Activated naive CD4-positive, alpha-beta T cell treated with anti-CD3 and anti-CD28 coated beads, Interleukin-2, amount 10 ng/mL, durations not matched to agents 7 days and 5 days (primary cell): ENCODE results near the gene KCNMB2.

ENCODE experiments used
- CTCF ChIA-PET: fragments of 350-600 bp; sonication (Branson Sonifier 250); formaldehyde crosslinking; loops from one replicate; lab custom pipeline; 2021; ENCODE audit warnings: antibody characterized with exemption; lab: Charles Lee
- DNase-seq: peaks from one replicate; pipeline ENCODE4 v3.0.0-alpha.2; 2020
- H3K27ac Mint-ChIP-seq: one replicate; pipeline ENCODE4 v1.8.0; 2021; ENCODE audit warnings: mild to moderate bottlenecking, moderate library complexity, mixed read lengths
- H3K27me3 Mint-ChIP-seq: one replicate; pipeline ENCODE4 v1.8.0; 2021; ENCODE audit warnings: mild to moderate bottlenecking, mixed read lengths
- H3K36me3 Mint-ChIP-seq: one replicate; pipeline ENCODE4 v1.8.0; 2021; ENCODE audit warnings: mixed read lengths
- H3K4me1 Mint-ChIP-seq: one replicate; pipeline ENCODE4 v1.8.0; 2021; ENCODE audit warnings: mixed read lengths
- H3K4me3 Mint-ChIP-seq: one replicate; pipeline ENCODE4 v1.8.0; 2021; ENCODE audit warnings: mild to moderate bottlenecking, moderate library complexity, mixed read lengths
- H3K9me3 Mint-ChIP-seq: one replicate; pipeline ENCODE4 v1.8.0; 2021; ENCODE audit warnings: mixed read lengths

Gene KCNMB2

DNA sequence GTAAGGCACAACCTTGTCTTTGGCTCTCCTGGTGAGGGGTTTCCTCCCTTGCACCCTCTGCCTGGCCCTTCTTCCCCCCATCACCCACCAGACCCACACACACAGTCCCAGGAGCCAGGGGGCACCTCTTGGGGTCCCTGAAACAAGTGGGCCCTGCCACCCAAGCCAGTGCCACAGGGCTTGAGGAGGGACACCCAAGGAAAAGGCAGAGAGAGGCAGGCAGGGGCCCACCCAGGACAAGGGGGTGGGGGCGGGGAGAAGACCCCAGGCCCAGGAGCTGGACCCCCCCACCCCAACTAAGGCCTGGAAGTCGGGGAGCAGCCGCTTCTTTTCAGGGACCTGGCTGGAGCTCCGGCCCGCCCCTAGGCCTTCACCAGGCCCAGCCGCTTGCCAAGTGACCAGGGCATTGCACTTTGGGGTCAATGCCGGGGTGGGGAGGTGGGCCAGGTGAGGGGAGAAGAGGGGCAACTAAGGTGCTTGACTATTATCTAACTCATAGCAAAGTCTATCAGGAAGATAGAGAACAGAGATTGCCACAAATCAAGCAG, 88.9 kb downstream of the KCNMB2 start:
- H3K27ac Mint-ChIP-seq: no peak overlapping the region
- H3K4me1 Mint-ChIP-seq: no peaks in the 10 kb centered on the region
- no peaks in the 10 kb centered on the region for H3K27me3 Mint-ChIP-seq
- DNase-seq: no peak
- no peak overlapping the region for H3K4me3 Mint-ChIP-seq
- CTCF ChIA-PET: no interaction called here
- H3K9me3 Mint-ChIP-seq: no peaks in the 10 kb centered on the region
- no peaks in the 10 kb centered on the region for H3K36me3 Mint-ChIP-seq

DNA sequence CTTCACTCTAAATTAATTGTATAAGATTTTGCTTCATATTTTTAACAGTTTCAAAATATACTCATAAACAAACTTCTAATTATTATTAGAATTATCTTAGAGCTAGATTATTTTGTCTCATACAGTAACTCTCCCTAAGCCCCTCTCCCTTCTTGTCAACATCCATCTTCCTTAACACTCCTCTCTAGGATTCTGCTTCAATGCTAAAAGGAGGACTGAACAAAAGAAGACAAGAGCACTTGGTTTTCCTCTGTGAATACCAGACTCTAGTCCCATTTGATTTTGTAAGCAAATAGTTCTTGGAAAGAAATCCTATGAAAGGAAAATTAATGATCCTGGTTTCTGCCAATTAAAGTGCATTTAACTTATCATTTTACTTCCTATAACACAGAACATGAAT, 91.8 kb downstream of the KCNMB2 start:
- CTCF ChIA-PET: no interaction called here
- Mint-ChIP-seq H3K4me3 (no peak overlapping the region), H3K27ac (no peak overlapping the region), H3K27me3 (no peaks in the 10 kb centered on the region), H3K4me1 (no peaks in the 10 kb centered on the region), H3K36me3 (no peaks in the 10 kb centered on the region), H3K9me3 (no peaks in the 10 kb centered on the region)
- no peak for DNase-seq

GRCh38 chr3:178629430-178630178, 93.4 kb downstream of the KCNMB2 start:
- DNase-seq: no peak
- CTCF ChIA-PET: no interaction called here
- Mint-ChIP-seq H3K36me3 (no peaks in the 10 kb centered on the region), H3K27me3 (no peaks in the 10 kb centered on the region), H3K4me3 (no peak overlapping the region), H3K27ac (no peak overlapping the region), H3K9me3 (no peaks in the 10 kb centered on the region), H3K4me1 (no peaks in the 10 kb centered on the region)

GRCh38 chr3:178631950-178632349, 95.7 kb downstream of the KCNMB2 start:
- CTCF ChIA-PET: no interaction called here
- no peaks in the 10 kb centered on the region for H3K27me3 Mint-ChIP-seq

DNA sequence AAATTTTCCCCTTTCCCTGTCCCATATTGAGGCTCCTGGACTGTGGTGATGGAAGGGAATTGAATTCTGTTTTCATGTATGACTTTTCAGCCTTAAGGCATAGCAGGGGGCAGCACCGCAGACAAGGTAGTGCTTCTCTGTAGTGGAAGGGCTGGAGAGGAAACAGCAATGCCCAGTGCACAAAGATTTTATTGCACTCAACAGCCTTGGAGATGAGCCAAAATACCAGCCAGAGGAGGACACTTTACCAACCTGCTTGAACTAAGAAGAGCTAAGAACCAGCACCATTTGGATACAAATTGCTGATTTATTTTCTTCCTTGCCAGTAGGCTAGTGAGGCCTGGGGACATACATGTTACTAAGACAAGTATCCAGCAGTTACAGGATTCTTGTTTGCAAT, 98.7 kb downstream of the KCNMB2 start:
- H3K4me3 Mint-ChIP-seq: no peak overlapping the region
- no peaks in the 10 kb centered on the region for H3K27me3 Mint-ChIP-seq
- H3K9me3 Mint-ChIP-seq: no peaks in the 10 kb centered on the region
- H3K36me3 Mint-ChIP-seq: no peaks in the 10 kb centered on the region
- no peak for DNase-seq
- CTCF ChIA-PET: no interaction called here
- H3K27ac Mint-ChIP-seq: no peak overlapping the region
- H3K4me1 Mint-ChIP-seq: no peaks in the 10 kb centered on the region

More at GRCh38 chr3:178631950-178632349, 95.7 kb downstream of the KCNMB2 start:
- Mint-ChIP-seq H3K4me3 (no peak overlapping the region), H3K27ac (no peak overlapping the region), H3K4me1 (no peaks in the 10 kb centered on the region), H3K9me3 (no peaks in the 10 kb centered on the region), H3K36me3 (no peaks in the 10 kb centered on the region)
- DNase-seq: no peak

GRCh38 chr3:178637802-178638201, 101.6 kb downstream of the KCNMB2 start:
- Mint-ChIP-seq H3K4me3 (no peak overlapping the region), H3K4me1 (no peaks in the 10 kb centered on the region), H3K36me3 (no peaks in the 10 kb centered on the region), H3K27ac (no peak overlapping the region), H3K9me3 (no peaks in the 10 kb centered on the region), H3K27me3 (no peaks in the 10 kb centered on the region)
- DNase-seq: no peak
- CTCF ChIA-PET: no interaction called here

DNA sequence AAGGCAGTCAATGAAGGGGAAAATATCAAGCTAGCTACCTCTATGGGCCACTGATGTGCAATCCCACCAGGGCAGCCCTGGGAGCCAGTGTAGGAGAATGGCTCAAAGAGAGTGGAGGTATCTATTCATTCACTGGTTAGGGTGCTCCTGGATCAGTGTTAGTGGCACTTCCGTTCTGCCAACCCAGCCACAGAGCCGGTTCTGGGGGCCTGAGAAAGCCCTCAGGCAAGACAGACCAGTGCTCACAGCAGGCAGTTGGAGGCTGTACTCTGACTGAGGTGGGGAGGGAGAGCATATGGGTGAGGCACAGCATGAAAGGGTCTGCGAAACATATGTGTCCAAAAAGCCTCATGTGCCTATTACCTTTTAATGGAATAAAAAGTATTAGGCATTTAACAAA, 109.3 kb downstream of the KCNMB2 start:
- H3K27ac Mint-ChIP-seq: no peak overlapping the region
- CTCF ChIA-PET: no interaction called here
- H3K36me3 Mint-ChIP-seq: no peaks in the 10 kb centered on the region
- H3K4me1 Mint-ChIP-seq: no peaks in the 10 kb centered on the region
- no peaks in the 10 kb centered on the region for H3K9me3 Mint-ChIP-seq
- DNase-seq: no peak
- H3K27me3 Mint-ChIP-seq: no peaks in the 10 kb centered on the region
- H3K4me3 Mint-ChIP-seq: no peak overlapping the region

GRCh38 chr3:178646186-178646862, 110.1 kb downstream of the KCNMB2 start:
- no peaks in the 10 kb centered on the region for H3K27me3 Mint-ChIP-seq
- CTCF ChIA-PET: no interaction called here

DNA sequence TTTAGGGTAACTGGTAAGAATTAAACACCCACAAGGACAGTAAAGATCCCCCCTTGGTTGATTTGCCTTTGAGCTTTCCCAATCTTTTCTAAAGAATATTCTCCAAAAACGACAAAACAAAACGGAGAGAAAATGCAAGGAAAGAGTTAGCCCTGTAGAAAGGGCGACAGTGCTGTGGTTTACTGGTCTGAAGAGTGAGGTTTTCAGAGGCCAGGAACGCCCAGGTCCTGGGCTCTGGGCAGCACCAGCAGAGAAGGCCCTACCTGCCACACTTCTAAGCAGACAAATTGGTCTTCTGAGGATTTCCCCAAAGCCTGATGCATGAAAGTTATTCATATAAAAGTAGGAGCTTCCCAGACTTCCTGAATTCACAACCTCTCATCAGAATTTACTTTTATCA, 119.3 kb downstream of the KCNMB2 start:
- Mint-ChIP-seq H3K4me3 (no peak overlapping the region), H3K4me1 (no peaks in the 10 kb centered on the region), H3K27me3 (no peaks in the 10 kb centered on the region), H3K27ac (no peak overlapping the region), H3K9me3 (no peaks in the 10 kb centered on the region), H3K36me3 (no peaks in the 10 kb centered on the region)
- CTCF ChIA-PET: no interaction called here
- no peak for DNase-seq

More at GRCh38 chr3:178646186-178646862, 110.1 kb downstream of the KCNMB2 start:
- H3K9me3 Mint-ChIP-seq: no peaks in the 10 kb centered on the region
- no peak overlapping the region for H3K27ac Mint-ChIP-seq
- H3K4me3 Mint-ChIP-seq: no peak overlapping the region
- H3K36me3 Mint-ChIP-seq: no peaks in the 10 kb centered on the region
- H3K4me1 Mint-ChIP-seq: no peaks in the 10 kb centered on the region
- DNase-seq: no peak

- Mint-ChIP-seq H3K27me3 (no peaks in the 10 kb centered on the region), H3K4me3 (no peak overlapping the region), H3K4me1 (no peaks in the 10 kb centered on the region), H3K9me3 (no peaks in the 10 kb centered on the region), H3K36me3 (no peaks in the 10 kb centered on the region), H3K27ac (no peak overlapping the region)
- CTCF ChIA-PET: no interaction called here
- no peak for DNase-seq
These were observed 122.6 kb downstream of the KCNMB2 start for GRCh38 chr3:178658694-178659325.

DNA sequence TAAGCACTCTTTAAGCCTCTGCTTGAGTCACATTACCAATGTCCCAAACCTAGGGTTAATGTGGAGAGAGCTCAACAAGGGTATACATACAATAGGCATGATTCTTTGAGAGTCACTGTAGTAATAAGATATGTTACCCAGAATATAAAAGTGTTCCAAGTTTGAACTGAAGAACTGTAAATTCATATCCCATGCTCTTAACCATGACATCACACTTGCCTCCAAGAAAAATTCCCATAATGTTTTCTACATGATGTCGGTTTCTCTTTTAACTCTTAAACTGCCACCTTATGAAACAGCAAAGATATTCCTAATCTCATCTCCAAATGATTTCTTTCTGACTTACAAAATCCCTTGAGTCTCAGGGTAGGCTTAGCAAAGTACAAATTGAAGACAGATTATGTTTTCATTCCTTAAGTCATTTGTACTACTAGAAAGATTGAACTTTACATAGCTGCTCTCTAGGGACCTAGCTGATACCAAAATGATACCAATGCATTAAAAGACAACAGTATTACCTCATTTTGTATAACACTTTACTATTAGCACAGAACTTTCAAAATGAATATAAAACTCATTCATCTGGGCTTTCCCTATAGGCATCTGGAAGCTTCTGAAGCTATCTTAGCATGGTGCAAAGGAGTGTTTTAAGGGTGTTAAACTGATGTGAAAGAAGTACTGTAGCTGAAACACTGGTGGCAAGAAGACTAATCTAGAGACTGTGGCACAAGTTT, 127.1 kb downstream of the KCNMB2 start:
- no peak for DNase-seq
- Mint-ChIP-seq H3K4me1 (no peaks in the 10 kb centered on the region), H3K27ac (no peak overlapping the region), H3K9me3 (no peaks in the 10 kb centered on the region), H3K4me3 (no peak overlapping the region), H3K36me3 (no peaks in the 10 kb centered on the region), H3K27me3 (no peaks in the 10 kb centered on the region)
- CTCF ChIA-PET: no interaction called here

GRCh38 chr3:178665747-178666146, 129.5 kb downstream of the KCNMB2 start:
- no peaks in the 10 kb centered on the region for H3K27me3 Mint-ChIP-seq
- H3K27ac Mint-ChIP-seq: no peak overlapping the region
- no peaks in the 10 kb centered on the region for H3K36me3 Mint-ChIP-seq
- no peak overlapping the region for H3K4me3 Mint-ChIP-seq
- CTCF ChIA-PET: interaction anchor here (1.1 kb wide), 1 partner anchor 38 kb away, joined by 3 read pairs; no protein-coding TSS in a partner anchor
- DNase-seq: no peak
- H3K9me3 Mint-ChIP-seq: no peaks in the 10 kb centered on the region
- H3K4me1 Mint-ChIP-seq: peaks cover 6% of the 10 kb centered on the region

GRCh38 chr3:178669022-178669601, 132.9 kb downstream of the KCNMB2 start:
- H3K27ac Mint-ChIP-seq: no peak overlapping the region
- DNase-seq: no peak
- peaks cover 6% of the 10 kb centered on the region for H3K4me1 Mint-ChIP-seq
- H3K9me3 Mint-ChIP-seq: no peaks in the 10 kb centered on the region
- no peaks in the 10 kb centered on the region for H3K27me3 Mint-ChIP-seq
- H3K36me3 Mint-ChIP-seq: no peaks in the 10 kb centered on the region
- CTCF ChIA-PET: no interaction called here
- no peak overlapping the region for H3K4me3 Mint-ChIP-seq

DNA sequence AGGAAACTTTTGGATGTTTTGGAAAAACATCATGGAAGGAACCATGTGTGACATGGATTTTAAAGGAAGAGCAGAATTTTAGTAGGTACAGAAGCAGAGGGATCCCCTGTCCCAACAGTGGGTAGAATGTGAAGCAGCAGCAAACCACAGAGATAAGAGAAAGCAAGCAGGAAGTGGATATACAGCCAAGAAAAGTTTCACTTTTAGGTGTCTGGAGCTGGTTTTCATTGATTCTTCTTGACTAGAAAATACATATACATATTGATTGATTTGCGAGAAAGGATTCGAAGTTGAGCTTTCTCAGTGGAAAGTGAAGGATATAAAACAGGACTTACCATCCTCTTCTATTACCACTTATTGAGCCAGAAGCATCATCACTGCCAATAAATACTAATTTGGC, 133.5 kb downstream of the KCNMB2 start:
- Mint-ChIP-seq H3K27me3 (no peaks in the 10 kb centered on the region), H3K4me1 (peaks cover 6% of the 10 kb centered on the region), H3K36me3 (no peaks in the 10 kb centered on the region), H3K4me3 (no peak overlapping the region), H3K27ac (no peak overlapping the region), H3K9me3 (no peaks in the 10 kb centered on the region)
- CTCF ChIA-PET: no interaction called here
- DNase-seq: no peak
